HUDEP-2 (cell line): ENCODE measurements around the gene SLC28A1.
A peak's percentile ranks its signal among the peaks of the same experiment; 100 is the strongest.

Experiments
- DNase-seq, 76 experiments: peaks; one replicate each; lab custom pipeline; 2025; ENCODE audit not compliant: unreplicated experiment in 76 of 76; lab: John Stamatoyannopoulos, UW

SLC28A1 gene

DNA sequence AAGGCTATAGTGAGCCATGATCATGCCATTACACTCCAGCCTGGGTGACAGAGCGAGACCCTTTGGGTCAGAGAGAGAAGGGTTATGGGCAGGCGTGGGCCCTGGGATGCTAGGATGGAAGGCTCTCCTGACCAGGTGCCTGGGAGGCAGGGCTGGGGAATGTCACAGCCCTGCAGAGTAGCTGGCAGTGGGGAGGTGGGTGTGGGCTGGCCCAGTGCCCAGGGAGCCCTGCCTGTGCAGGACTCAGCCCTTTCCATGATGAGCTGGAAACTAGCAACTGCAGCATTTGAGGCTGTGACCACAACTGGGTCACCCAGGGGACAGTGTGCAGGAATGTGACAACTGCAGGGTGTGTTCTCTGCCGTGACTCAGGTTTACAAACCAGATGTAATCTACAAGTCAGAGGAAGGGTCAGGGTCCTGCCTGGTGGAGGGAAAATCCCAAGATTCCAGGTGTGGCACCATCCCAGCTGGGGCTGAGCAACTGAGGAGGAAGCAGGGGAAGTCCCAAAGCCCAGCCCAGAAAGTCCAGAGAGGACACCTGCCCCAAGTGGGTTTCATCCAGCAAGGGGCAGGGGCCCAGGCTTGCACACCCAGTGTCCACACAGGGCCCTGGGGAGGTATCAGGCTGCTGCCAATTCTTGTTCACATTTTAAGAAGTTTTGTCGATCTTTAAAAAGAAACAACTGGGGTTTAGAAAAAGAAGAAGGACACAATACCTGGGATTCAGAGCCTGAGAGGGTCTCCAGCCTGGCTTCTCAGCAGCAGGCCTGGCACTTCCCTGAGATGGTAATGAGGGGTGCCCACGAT, 45.5 kb downstream of the SLC28A1 start:
- DNase-seq = peak in 32 of 76 experiments; percentile 4 to 54 (median 18)

DNA sequence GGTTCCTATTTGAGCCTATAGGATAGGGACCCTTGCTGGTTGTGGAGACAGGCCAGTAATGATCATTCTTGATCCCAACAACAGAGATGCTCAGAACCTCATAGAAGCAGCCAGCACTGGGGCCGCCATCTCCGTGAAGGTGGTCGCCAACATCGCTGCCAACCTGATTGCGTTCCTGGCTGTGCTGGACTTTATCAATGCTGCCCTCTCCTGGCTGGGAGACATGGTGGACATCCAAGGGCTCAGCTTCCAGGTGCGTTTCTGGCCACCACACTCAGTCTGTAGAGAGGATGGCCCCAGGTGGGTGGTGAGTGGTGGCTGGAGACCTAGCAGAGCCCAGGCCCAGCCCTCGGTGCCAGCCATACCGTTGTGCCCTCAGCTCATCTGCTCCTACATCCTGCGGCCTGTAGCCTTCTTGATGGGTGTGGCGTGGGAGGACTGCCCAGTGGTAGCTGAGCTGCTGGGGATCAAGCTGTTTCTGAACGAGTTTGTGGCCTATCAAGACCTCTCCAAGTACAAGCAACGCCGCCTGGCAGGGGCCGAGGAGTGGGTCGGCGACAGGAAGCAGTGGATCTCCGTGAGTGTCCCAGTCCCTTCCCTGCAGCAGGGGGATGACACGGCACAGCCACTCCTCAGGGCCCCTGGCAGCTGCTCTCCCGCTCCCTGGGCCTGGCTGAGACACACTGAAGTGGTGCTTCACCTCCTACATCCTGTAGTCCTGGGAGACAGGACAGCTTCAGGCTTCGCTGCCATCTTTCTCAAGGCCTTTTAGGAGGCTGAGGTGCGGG, 50.7 kb downstream of the SLC28A1 start:
- no peak for DNase-seq

DNA sequence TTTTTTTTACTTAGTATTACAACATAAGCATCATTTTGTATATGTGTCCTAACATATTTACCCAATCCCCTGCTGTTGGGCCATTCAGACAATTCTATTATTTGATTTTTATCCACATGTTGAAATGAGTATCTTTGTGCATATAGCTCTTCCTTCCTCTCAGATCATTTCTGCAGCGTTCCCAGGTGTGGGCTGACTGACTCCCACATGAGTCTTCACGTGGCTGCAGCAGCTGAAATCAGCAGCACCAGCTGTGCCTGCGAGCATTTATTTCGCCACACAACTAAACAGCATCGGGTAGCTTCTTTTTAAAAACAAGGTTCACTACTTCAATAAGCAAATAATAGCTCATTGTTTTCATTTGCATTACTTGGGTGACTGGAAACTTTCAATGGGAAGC, 52.7 kb downstream of the SLC28A1 start:
- DNase-seq = no peak

DNA sequence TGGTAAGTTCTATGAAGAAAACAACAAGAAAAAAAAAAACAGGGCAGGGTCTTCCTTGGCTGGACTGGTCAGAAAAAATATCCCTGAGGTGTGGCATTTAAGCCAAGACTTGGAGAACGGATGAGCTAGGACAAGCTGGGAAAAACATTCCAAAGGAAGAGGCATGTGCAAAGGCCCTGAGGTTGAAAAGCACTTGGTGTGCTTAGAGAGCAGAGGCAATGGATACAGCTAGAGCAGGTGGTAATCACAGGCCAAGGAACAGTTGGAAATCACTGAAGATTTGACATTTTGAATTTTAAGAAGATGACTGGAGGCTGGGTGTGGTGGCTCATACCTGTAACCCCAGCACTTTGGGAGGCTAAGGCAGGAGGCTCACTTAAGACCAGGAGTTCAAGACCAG, 54.3 kb downstream of the SLC28A1 start:
- no peak for DNase-seq

DNA sequence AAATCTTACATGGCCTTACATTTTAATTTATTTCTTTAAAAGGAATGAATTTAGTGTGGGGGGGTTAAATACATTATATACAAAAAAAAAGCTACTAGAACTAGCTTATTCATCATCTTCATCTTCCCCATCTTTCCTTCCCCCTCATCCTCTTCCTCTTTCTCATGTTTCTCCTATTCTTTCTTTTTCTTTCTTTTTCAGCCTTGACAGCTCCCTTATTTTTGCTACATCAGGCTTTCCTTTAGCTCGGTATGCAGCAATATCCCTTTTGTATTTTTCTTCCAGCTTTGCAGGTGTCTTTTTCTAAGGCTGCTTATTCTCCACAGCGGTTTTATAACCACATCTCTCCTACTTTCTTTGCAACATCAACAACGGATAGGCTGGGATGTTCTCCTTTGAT, 55.9 kb downstream of the SLC28A1 start:
- DNase-seq = no peak

DNA sequence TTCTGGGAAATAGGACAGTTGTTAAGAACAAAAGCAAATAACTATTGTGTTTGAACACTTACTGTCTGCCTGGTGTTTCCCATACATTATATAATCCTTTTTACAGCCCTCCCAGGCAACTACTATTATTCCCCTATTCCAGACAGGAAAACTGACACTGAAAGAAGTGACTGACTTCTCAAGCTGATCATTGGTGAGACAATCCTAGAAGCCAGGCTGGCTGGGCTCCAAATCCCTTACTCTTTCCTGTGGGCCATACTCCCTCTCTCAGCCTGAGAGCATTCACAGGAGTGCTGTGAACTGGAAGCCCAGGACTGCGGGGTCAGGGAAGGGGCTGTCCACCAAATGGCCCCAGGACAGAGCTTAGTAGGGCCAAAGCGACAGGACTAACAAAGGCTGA, 58.0 kb downstream of the SLC28A1 start:
- DNase-seq = no peak

DNA sequence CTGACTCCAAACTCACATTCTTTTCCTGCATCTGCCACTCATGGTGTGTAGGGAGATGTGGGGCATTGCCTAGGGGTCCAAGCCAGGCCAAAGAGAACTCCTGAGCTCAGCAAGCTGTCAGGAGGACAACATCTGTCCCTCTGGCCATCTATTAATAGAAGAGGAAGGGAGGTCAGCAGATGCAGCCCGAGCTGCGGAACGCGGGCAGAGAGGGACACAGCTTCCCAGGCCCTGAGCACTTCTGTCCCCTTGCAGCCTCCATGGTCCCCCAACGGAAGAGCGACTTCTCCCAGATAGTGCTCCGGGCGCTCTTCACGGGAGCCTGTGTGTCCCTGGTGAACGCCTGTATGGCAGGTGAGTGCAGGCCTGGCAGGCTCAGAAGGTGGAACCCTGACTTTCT, 59.8 kb downstream of the SLC28A1 start:
- no peak for DNase-seq

DNA sequence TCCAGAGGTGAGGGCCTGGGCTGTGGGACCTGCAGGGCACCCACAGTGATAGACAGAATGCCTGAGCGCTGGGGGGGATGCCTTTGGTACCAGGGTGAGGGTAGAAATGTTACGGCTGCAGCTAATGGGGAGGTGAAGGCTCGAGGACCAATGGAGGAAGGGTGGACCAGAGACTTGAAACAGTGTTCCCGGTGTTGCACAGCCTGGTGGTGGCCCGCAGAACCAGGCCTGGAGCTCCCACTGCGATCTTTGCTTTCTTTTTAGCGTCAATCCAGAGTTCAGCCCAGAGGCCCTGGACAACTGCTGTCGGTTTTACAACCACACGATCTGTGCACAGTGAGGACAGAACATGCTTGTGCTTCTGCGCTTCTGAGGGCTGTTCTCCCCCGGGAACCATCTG, 60.4 kb downstream of the SLC28A1 start:
- no peak for DNase-seq

DNA sequence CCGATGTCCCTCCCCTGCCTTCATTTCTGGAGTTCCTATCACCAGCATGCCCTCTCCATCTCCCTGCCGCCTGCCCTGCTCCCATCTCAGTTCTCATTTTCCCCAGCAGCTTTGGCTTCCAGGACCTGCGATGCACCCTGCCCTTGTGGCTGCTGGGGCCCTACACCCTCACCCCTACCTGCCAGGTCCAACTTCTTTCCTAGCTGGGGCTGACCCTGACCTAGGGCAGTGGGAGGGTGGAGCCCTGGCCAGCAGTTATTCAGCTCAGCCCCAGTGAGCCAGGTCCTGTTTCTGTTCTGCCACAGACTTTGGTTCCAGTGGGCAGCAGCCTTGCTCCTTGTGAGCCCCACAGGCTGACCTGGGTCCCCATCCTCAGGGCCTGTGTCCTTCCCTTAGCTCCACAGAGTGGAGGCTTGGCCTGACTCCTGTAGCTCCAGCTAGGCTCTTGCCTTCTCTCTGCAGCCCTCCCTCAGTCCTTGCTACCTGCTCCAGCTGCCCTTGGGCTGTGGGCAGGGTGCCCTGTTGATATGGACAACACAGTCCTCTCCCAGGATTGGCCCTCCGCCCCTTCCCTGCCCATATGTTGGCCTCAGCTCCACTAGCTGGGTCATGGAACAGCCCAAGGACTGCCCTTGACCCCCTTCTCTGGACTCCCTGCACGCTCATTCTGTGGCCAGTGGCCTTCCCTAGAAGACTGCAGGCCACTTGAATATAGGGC, 62.5 kb downstream of the SLC28A1 start:
- no peak for DNase-seq

DNA sequence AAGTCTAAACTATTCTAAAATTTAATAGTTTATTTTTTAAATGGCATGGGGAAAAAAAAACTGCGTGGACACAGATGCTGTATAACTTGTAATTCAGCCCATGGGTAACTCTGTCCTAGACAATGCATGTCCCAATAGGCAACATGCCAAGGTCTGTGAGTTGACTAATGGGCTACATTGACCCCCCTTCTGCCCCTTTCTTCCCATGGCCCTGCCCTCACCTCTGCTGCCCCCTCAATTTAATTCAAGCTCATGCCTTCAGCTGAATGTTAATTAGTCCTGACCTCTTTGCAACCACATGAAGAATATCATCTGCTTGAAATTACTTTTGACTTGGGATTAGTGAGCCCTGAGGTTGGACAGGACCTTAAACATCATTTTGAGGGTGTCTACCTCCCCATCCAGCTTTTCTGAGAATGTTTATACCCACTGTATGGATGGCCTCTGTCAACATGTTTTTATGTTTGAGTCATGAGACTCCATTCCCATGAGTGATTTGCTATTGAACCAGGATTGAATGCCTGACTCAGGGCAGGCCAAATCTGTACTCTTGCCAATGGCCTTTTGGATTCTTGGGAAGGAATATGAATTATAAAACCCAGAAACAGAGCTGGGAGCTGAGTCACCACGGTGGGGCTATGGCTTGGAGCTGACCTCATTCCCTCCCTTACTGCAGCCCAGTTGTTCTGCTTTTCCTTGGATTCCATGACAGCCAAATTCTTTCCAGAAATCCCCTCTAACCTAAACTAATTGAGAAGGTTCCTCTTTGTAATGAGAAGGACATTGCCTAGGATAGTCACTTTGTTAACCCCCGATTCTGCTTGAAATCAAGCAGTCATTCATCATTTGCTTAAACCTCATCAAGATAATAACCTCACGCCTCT, 63.7 kb downstream of the SLC28A1 start:
- no peak for DNase-seq

DNA sequence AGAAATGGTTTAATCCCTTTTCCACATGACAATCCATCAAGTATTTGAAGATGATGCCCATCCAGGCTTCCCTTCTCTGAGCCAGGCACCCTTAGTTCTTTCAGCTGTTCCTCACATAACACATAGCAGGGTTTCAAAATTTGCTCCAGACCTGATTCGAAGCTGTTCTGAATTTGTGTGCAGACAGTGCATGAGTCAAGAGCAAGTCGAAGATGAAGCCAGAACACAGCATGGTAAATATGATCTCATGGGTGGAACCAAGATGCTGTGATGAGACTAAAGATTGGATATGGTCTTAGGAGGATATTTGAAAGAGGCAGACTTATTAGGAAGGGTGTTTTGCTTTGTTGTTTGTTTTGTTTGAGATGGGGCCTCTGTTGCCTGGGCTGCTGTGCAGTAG, 64.6 kb downstream of the SLC28A1 start:
- no peak for DNase-seq

DNA sequence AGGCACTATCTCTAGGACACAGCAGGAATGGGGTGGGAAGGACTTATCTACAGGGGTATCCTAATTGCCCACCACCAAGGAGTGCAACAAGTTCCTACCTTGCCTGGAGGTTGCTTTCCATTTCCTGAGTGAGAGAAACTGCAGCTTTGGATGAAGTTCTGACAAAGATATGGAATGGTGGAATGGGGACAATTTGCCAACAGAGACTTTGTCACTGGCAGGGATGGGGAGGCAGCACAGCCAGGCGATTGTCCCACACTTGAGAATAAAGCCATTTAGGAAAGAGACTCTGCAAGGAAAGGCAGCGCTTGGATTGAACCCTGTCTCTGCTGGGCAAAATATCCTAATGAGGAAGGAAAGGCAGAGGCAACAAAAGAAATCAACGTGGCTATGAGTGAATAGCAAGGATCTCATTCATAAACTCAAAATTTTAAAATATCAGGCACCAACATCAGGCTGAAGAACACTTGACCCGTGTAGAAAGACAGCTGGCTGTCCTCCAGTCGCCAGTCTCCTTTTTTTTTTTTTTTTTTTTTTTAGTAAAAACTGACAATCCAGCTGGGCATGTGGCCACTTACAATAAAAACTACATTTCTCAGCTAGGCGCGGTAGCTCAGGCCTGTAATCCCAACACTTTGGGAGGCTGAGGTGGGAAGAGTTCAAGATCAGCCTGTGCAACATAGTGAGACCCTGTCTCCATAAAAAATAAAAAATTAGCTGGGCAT, 65.5 kb downstream of the SLC28A1 start:
- peak in 37 of 76 experiments; percentile 11 to 76 (median 50) for DNase-seq

DNA sequence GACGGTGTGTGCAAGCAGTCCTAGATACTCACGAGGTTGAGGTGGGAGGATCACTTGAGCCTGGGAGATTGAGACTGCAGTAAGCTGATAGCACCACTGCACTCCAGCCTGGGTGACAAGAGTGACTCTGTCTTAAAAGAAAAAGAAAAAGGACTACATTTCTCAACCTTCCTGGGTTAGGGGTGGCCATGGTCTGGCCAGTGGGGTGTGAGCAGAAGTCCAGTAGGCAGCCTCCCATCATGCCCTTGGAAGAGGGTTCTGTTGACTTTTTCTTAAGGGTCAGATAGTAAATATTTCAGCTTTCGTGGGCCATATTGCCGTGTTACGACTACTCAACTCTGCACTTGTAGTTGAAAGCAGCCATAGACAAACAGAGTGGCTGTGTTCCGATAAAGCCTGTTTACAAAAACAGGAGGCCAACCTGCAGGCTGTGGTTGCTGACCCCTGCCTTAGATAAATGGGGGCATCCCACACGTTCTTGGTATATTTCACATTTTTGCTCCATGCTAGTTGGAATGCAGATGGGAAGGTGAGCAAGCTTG, 66.2 kb downstream of the SLC28A1 start:
- peak in 70 of 76 experiments; percentile 17 to 86 (median 62) for DNase-seq

DNA sequence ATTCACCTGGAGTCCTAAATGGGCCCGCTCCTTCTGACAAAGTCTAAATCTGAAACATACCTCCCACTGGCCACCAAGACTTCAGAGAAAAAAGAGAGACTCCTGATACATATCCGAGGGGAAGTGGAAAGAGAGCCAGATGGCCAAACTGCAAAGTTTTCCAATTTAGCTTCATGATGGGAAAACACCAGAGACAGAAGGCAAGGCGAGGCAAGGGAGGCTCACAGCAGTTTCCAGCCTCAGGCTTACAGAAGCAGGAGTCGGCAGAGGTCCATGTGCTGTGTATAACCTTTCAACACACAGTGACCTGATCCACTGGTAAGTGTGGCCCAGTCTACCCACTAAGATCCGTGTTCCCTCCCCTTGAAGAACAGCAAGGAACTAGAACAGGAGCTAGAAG, 67.3 kb downstream of the SLC28A1 start:
- no peak for DNase-seq

DNA sequence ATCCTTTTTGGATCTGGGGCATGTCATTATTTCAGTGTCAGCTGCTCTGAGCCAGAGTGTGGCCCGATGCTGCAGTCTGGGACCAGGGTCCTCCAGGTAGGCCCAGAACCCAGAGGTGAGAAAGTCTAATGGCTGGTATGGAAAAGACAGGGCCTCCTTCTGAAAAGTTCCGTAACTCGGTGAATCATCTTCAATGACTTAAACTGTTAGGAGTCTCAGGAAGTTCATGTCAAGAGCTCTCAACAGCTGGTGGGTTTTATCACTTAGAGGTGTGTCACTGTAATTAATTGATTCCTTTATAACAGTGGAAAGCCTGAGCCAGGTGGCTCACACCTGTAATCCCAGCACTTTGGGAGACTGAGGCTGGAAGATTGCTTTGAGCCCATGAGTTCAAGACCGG, 68.7 kb downstream of the SLC28A1 start:
- no peak for DNase-seq

DNA sequence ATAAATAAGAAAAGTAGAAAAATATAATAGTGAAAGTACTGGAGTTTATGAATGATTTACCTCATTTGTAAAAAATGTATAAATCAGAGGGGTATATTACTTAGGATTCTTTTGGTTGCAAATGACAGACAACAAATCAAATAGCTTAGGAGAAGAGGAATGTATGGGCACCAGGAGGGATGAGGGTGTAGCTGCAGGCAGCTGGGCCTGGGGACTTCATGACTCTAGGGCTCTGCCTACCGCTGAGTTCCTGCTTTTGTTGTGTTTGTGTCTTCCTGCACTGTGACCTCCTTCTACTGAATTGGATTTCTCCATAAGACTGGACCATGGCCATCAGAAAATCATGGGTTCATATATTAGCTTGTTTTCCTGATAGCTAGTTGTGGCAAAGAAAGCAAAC, 69.3 kb downstream of the SLC28A1 start:
- no peak for DNase-seq

DNA sequence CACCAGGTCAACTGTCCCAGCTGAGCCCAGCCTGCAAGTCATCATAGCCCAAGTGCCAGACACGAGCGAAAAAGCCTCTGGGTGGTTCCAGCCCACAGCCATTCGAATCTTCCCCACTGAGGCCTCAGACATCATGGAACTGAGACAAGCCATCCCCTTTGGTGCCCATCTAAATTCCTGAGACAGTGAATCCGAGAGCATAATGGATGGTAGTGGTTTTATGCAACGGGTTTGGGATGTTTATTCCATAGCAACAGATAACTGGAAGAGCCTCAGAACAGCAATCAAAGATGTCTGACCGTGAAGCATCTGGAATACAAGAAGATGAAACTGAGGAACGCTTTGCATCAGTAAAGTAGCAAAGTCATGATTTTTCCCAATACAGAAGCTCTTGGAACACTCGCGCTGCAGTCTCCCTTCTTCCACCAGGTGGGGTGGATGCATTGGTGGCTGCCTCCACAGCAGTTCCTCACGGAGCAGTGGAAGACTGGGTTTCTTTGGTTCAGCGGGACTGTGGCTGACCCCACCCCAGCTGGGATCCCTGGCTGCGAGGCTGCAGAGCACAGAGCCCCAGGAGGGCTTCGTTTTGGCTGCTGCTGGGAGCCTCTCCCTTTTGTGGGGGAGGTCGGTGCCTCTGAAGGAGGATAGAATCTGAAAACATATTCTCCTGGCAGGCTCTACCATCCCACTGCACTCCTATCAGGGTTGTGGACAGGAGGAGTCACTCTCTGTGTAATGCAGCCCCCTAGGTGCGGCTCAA, 70.8 kb downstream of the SLC28A1 start:
- DNase-seq = peak in 21 of 76 experiments; percentile 1 to 23 (median 12)

DNA sequence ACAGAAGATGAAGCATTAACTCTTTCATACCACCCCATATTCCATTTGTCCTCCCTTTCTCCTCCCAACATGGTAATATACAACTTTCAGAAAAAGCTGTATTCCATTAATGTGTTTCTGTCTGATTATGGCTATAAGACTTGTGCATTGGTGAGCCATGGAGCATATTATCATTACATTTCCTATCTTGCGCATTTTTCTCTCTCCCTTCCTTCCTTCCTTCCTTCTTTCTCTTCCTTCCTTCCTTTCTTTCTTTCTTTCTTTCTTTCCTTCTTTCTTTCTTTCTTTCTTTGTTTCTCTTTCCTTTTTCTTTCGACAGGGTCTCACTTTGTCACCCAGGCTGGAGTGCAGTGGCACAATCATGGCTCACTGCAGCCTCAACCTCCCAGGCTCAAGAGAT, 71.7 kb downstream of the SLC28A1 start:
- DNase-seq = no peak
